Cardiac muscle cell (in vitro differentiated cells and primary cell): ENCODE measurements around the gene STX10. TPM values are rescaled to one million over a fixed set of nuclear protein-coding genes. Genes with fewer than 3 reads are reported as not detected.

Source experiments
- DNase-seq, 2 donors: peaks; one replicate each; pipeline versions ENCODE4 v3.0.0 to v3.0.0-alpha.2; 2010 to 2017; ENCODE audit warnings: low read depth in 1 of 2, low spot score in 1 of 2
- H3K27ac ChIP-seq: fragments of 200-600 bp; sonication (generic); 2 replicates; pipeline ENCODE4 v1.5.1; 2016
- H3K27me3 ChIP-seq: fragments of 200-600 bp; sonication (generic); 2 replicates; pipeline ENCODE4 v1.6.0; 2016; ENCODE audit warnings: control low read depth
- H3K36me3 ChIP-seq: fragments of 200-600 bp; sonication (generic); 2 replicates; pipeline ENCODE4 v1.5.1; 2016; ENCODE audit warnings: control low read depth
- H3K4me1 ChIP-seq: fragments of 200-600 bp; sonication (generic); 2 replicates; pipeline ENCODE4 v1.8.1; 2017; ENCODE audit warnings: low read depth, mild to moderate bottlenecking, mixed run types
- H3K4me3 ChIP-seq: fragments of 200-600 bp; sonication (generic); 2 replicates; pipeline ENCODE4 v1.5.1; 2016; ENCODE audit warnings: mild to moderate bottlenecking
- H3K9me3 ChIP-seq: fragments of 200-600 bp; sonication (generic); 2 replicates; pipeline ENCODE4 v1.5.1; 2017; ENCODE audit warnings: low read depth, mild to moderate bottlenecking, control low read depth
- polyA plus RNA-seq: library from polyadenylated mRNA; unstranded; fragments of >200 nt; fragmentation: Nextera tagmentation; extraction: Ambion mirVana; gene quantifications from 2 replicates; pipeline ENCODE4 v1.2.1, GENCODE V29; 2016
- total RNA-seq: library from RNA; depleted of rRNA; stranded (reverse); fragments of >200 nt; gene quantifications from 2 replicates; pipeline ENCODE4 v1.2.3, GENCODE V29; 2016
- TF ChIP-seq, protein P1 (sequence below): IDR thresholded peaks from 2 replicates; pipeline ENCODE4 v1.5.1; 2012; ENCODE audit warnings: low read depth, mild to moderate bottlenecking, low read length

Gene STX10
- total and polyA plus RNA-seq, 2 experiments from 2014 or later = 65.2 to 110 TPM

DNA sequence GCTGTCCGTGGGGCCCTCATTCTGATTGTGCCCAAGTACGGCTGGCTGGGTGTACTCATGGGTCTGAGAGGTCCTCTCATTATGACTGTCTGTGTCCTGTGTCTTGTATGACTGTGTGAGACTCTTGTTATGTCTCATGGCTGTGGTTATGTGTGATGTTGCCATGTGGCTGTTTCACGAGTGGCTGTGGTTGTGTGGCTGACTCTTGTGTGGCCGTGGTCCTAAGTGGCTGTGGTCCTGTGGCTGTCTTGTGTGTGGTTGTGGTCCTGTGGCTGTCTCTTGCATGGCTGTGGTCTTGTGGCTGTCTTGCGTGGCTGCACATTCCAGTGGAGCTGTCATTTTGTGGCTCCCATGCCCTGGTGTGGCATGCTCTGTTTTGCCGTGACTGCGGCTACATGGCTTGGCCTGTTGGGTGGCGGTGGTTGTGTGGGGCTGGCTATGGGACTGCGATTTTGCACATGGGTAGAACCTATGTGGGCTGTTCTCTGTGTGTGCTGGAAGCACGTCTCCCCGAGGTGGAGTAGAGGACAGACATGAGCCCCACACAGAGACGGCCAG, 50.1 kb downstream of the STX10 start:
- TF ChIP-seq, protein P1, sequence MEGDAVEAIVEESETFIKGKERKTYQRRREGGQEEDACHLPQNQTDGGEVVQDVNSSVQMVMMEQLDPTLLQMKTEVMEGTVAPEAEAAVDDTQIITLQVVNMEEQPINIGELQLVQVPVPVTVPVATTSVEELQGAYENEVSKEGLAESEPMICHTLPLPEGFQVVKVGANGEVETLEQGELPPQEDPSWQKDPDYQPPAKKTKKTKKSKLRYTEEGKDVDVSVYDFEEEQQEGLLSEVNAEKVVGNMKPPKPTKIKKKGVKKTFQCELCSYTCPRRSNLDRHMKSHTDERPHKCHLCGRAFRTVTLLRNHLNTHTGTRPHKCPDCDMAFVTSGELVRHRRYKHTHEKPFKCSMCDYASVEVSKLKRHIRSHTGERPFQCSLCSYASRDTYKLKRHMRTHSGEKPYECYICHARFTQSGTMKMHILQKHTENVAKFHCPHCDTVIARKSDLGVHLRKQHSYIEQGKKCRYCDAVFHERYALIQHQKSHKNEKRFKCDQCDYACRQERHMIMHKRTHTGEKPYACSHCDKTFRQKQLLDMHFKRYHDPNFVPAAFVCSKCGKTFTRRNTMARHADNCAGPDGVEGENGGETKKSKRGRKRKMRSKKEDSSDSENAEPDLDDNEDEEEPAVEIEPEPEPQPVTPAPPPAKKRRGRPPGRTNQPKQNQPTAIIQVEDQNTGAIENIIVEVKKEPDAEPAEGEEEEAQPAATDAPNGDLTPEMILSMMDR = no peak
- H3K9me3 ChIP-seq = no peaks in the 10 kb centered on the region
- DNase-seq = no peak
- H3K36me3 ChIP-seq = no peaks in the 10 kb centered on the region
- H3K4me3 ChIP-seq = no peak overlapping the region
- peaks cover 68% of the 10 kb centered on the region for H3K27me3 ChIP-seq
- H3K27ac ChIP-seq = no peak overlapping the region
- peaks cover 10% of the 10 kb centered on the region for H3K4me1 ChIP-seq

DNA sequence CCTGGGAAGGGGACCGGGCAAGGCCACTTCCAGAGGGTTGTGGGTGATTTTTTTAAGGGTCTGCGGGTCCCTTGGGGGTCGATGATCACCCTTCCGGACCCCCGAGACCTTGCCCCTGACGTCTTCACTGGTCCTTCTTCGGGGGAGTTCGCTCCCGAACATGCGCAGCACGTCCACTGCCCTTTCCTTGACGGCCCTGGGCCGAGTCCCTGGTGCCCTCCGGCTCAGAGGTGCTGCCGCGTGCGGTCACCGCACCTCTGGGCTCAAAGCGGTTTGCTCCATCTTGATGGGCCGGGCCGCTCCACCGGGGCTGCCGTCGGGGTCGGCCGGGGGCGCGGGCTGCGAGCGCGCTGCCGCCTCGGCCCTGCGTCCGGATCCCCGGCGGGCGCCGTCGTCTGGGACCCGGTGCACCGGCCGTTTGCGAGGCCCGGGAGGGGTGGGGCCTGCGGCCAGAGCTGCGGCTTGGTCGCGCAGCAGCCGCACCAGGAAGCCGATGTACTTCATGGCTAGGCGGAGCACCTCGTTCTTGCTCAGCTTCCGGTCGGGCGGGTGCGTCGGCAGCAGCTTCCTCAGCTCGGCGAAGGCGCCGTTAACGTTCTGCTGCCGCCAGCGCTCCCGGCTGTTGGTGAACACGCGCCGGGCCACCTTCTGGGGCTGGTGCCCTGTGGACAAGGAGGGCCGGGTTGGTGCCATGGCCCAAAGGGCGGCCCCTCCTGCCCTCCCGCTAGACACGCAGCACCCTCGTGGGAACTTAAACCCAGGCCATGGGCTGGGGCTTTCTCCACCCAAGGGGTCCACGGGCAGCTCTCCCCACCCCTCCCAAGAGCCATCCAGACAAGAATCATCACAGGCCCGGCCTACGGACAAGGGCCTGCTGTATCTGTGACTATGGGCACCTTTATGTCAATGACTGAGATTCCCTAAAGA, 50.8 kb downstream of the STX10 start:
- Histone ChIP-seq H3K27ac (no peak overlapping the region), H3K4me3 (no peak overlapping the region)
- DNase-seq = peak in 1 of 2 donors; percentile 68

DNA sequence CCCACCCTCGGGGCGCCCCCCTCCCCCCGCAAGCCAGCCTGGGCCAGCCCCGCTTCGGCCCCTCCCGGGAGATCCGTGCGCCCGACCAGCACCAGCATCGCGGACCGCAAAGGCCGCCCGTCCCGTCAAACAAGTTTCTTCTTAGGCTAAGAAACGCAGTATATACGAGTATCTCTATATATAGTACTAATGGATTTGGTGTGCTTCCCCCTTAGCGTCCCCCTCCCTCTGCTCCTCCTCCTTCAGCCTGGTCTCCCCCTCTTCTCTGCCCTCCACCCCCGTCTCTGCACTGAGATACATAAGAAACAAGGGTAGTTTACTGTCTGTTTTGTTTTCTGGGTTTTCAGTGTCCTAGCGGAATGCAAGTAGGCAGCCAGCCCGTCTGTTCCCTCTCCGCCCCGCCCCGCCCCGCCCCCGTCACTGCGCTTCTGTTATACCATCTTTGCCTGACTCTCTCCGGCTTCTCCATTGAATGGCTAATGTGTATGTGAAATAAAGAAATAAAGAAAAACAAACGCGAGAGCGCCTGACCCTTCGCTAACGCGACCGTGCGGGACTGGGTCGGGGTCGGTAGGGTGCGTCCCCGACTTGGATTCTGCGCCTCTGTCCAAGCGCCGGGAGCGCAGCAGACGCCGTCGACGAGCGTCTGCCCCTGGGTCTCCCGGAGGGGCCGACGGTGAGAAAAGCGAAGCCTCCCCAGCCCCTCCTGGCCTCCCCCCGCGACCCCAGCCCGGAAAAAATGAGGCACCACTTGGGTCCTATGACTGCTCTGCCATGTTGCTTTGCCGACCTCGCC, 51.7 kb downstream of the STX10 start:
- H3K27ac ChIP-seq = no peak overlapping the region
- DNase-seq = peak in 1 of 2 donors; percentile 77
- peaks cover 81% of the 10 kb centered on the region for H3K27me3 ChIP-seq
- no peaks in the 10 kb centered on the region for H3K9me3 ChIP-seq
- H3K4me3 ChIP-seq = no peak overlapping the region
- TF ChIP-seq, protein P1 = no peak
- peaks cover 10% of the 10 kb centered on the region for H3K4me1 ChIP-seq
- H3K36me3 ChIP-seq = no peaks in the 10 kb centered on the region

More for the DNA sequence above, 50.8 kb downstream of the STX10 start:
- H3K36me3 ChIP-seq = no peaks in the 10 kb centered on the region
- no peaks in the 10 kb centered on the region for H3K9me3 ChIP-seq
- H3K27me3 ChIP-seq = peaks cover 75% of the 10 kb centered on the region
- peaks cover 10% of the 10 kb centered on the region for H3K4me1 ChIP-seq
- TF ChIP-seq, protein P1 = no peak

DNA sequence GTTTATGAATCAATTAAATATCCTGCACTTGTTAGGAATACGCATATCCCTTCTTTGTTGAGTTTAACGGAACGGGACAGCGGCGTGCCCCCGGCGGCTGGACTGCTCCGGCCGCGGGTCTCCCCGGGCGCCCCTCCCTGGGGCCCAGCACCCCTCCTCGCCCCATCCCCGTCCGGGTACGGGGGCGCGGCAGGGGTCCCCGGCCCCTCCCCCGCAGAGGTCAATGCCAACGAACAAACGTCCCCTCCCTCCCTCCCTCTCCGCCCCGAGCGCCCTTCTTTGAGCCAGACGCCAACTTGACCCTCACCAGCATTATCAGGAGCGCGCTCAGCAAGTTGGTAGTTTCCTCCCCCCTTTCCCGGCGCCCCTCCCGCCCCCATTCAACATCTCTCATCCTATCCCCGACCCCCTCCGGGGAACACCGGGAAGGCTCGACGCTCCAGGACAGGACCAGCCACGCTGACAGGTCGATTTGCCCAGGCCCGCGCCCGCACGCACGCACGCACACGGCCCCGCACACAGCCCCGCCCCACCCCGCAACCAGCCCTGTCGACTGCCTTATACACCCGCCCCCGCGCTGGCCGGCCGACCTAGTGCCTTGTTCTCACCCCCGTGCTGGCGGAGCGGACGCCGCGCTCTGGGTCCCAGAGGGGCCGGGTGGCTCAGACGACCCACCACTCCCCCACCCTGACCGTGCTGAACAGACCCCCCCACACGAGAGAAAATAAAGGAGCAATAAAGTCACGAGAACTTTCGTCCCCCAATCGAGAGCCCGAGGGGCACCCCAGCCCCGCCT, 52.5 kb downstream of the STX10 start:
- no peak overlapping the region for H3K4me3 ChIP-seq
- no peaks in the 10 kb centered on the region for H3K9me3 ChIP-seq
- H3K36me3 ChIP-seq = no peaks in the 10 kb centered on the region
- DNase-seq = no peak
- H3K27ac ChIP-seq = no peak overlapping the region
- H3K4me1 ChIP-seq = peaks cover 3% of the 10 kb centered on the region
- TF ChIP-seq, protein P1 = no peak
- H3K27me3 ChIP-seq = peaks cover 88% of the 10 kb centered on the region

DNA sequence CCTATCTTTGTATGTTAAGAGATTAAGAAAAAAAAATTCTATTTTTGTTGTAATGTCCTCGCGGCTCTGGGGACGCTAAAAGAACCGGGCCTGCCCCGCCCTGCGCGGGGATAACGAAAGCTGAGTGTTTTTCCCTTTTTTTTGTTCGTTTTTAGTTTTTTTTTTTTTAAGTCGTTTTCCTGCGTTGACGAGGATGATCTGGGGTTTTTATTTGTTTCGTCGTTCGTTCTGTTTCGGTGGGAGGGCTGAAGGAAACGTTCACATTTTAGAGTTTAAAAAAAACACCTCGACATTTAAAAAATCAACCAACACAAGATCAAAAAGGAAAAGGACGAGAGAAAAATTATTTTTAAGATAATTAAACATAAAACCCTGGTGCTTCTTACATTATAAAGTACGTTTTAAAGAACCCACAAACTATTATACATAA, 53.1 kb downstream of the STX10 start:
- Histone ChIP-seq H3K4me3 (no peak overlapping the region), H3K27ac (no peak overlapping the region), H3K27me3 (peaks cover 95% of the 10 kb centered on the region), H3K4me1 (peaks cover 3% of the 10 kb centered on the region), H3K36me3 (no peaks in the 10 kb centered on the region), H3K9me3 (no peaks in the 10 kb centered on the region)
- TF ChIP-seq, protein P1 = no peak
- DNase-seq = no peak
